Left forelimb (tissue), 1 donor: ENCODE results near the gene KCP.

ENCODE experiments used
- DNase-seq: peaks from one replicate; pipeline ENCODE4 v3.0.0-alpha.2; 2018; ENCODE audit warnings: low spot score

The KCP gene

GRCh38 chr7:128906766-128907559, 3.5 kb downstream of the KCP start:
- DNase-seq, result no peak

- DNase-seq, result no peak
Observed at GRCh38 chr7:128906001-128906765, 4.3 kb downstream of the KCP start.

- no peak for DNase-seq
Observed at GRCh38 chr7:128904381-128905197, 5.9 kb downstream of the KCP start.

GRCh38 chr7:128903621-128904361, 6.7 kb downstream of the KCP start:
- peak; percentile 62 for DNase-seq

- no peak for DNase-seq
Observed at GRCh38 chr7:128902761-128903585, 7.5 kb downstream of the KCP start.

GRCh38 chr7:128900237-128900636, 10.3 kb downstream of the KCP start:
- no peak for DNase-seq

- DNase-seq, result no peak
Observed at GRCh38 chr7:128899392-128899791, 11.1 kb downstream of the KCP start.

- no peak for DNase-seq
Observed at GRCh38 chr7:128895320-128895719, 15.2 kb downstream of the KCP start.

- no peak for DNase-seq
Observed at GRCh38 chr7:128894101-128894440, 16.4 kb downstream of the KCP start.

GRCh38 chr7:128893251-128894100, 17.0 kb downstream of the KCP start:
- no peak for DNase-seq

GRCh38 chr7:128892521-128893250, 17.8 kb downstream of the KCP start:
- DNase-seq, result no peak

- no peak for DNase-seq
Observed at GRCh38 chr7:128891942-128892269, 18.6 kb downstream of the KCP start.

- no peak for DNase-seq
Observed at GRCh38 chr7:128891110-128891941, 19.2 kb downstream of the KCP start.

GRCh38 chr7:128890306-128891109, 20.0 kb downstream of the KCP start:
- DNase-seq, result no peak

- DNase-seq, result no peak
Observed at GRCh38 chr7:128889121-128889520, 21.4 kb downstream of the KCP start.

- no peak for DNase-seq
Observed at GRCh38 chr7:128888756-128889095, 21.8 kb downstream of the KCP start.

GRCh38 chr7:128888039-128888755, 22.3 kb downstream of the KCP start:
- no peak for DNase-seq
